CD4-positive, alpha-beta memory T cell (primary cell): ENCODE measurements around the gene TBC1D25. TPM values are rescaled to one million over a fixed set of nuclear protein-coding genes. Genes with fewer than 3 reads are reported as not detected.
A peak's percentile ranks its signal among the peaks of the same experiment; 100 is the strongest.

Experiments
- CTCF ChIA-PET: fragments of 350-600 bp; sonication (Branson Sonifier 250); formaldehyde crosslinking; loops from one replicate; lab custom pipeline; 2021; ENCODE audit warnings: inconsistent platforms; ENCODE audit not compliant: partially characterized antibody; lab: Charles Lee
- POLR2A ChIA-PET: fragments of 350-600 bp; sonication (Branson Sonifier 250); formaldehyde crosslinking; loops from one replicate; lab custom pipeline; 2021; ENCODE audit not compliant: partially characterized antibody; lab: Charles Lee
- DNase-seq, 5 donors: peaks; one replicate each; pipeline versions ENCODE4 v3.0.0 to v3.0.0-alpha.2; 2020 to 2022; ENCODE audit warnings: mixed read lengths in 1 of 5
- H3K27ac ChIP-seq: one replicate; pipeline ENCODE4 v1.7.0; 2013; ENCODE audit warnings: low read depth, low read length
- H3K27me3 ChIP-seq: 2 replicates; pipeline ENCODE4 v1.7.0; 2013; ENCODE audit warnings: mild to moderate bottlenecking, low read length, moderate library complexity; ENCODE audit not compliant: insufficient read depth
- H3K36me3 ChIP-seq: 2 replicates; pipeline ENCODE4 v1.7.0; 2013; ENCODE audit warnings: mild to moderate bottlenecking, low read length, moderate library complexity; ENCODE audit not compliant: insufficient read depth
- H3K4me1 ChIP-seq: 2 replicates; pipeline ENCODE4 v1.7.0; 2013; ENCODE audit warnings: mild to moderate bottlenecking, low read length, moderate library complexity; ENCODE audit not compliant: insufficient read depth
- H3K4me3 ChIP-seq, 2 donors: one replicate each; pipeline ENCODE4 v1.7.0; 2013; ENCODE audit warnings: low read length in 2 of 2, mild to moderate bottlenecking in 1 of 2
- H3K9me3 ChIP-seq, 2 donors: one replicate each; pipeline ENCODE4 v1.7.0; 2013; ENCODE audit warnings: low read length in 2 of 2, control low read depth in 1 of 2; ENCODE audit not compliant: control insufficient read depth in 1 of 2
- H3K27ac Mint-ChIP-seq, 7 donors: one replicate each; pipeline ENCODE4 v1.8.0; 2020 to 2021; ENCODE audit warnings: mixed read lengths in 7 of 7, mild to moderate bottlenecking in 6 of 7, inconsistent platforms in 3 of 7, moderate library complexity in 3 of 7
- H3K27me3 Mint-ChIP-seq, 2 donors: one replicate each; pipeline ENCODE4 v1.8.0; 2020 to 2021; ENCODE audit warnings: mixed read lengths in 2 of 2
- H3K36me3 Mint-ChIP-seq, 2 donors: one replicate each; pipeline ENCODE4 v1.8.0; 2020 to 2021; ENCODE audit warnings: mixed read lengths in 2 of 2, inconsistent platforms in 1 of 2, mild to moderate bottlenecking in 1 of 2
- H3K4me1 Mint-ChIP-seq, 4 donors: one replicate each; pipeline ENCODE4 v1.8.0; 2020 to 2021; ENCODE audit warnings: mixed read lengths in 4 of 4, mild to moderate bottlenecking in 1 of 4
- H3K4me3 Mint-ChIP-seq, 8 donors: one replicate each; pipeline ENCODE4 v1.8.0; 2020 to 2021; ENCODE audit warnings: mixed read lengths in 8 of 8, mild to moderate bottlenecking in 7 of 8, moderate library complexity in 6 of 8, inconsistent platforms in 3 of 8
- H3K9me3 Mint-ChIP-seq, 8 donors: one replicate each; pipeline ENCODE4 v1.8.0; 2020 to 2021; ENCODE audit warnings: mixed read lengths in 8 of 8, mild to moderate bottlenecking in 5 of 8, inconsistent platforms in 3 of 8, moderate library complexity in 1 of 8
- intact Hi-C: fragments of 100-400 bp; cut with micrococcal nuclease; formaldehyde crosslinking; loops from one replicate; pipeline ENCODE4 v1.15.1; 2023
- polyA plus RNA-seq, 2 donors: library from polyadenylated mRNA; unstranded; fragments of 300-500 nt; fragmentation: Illumina TruSeq; gene quantifications; one replicate each; pipeline ENCODE4 v1.2.3, GENCODE V29; 2021
- total RNA-seq, 2 experiments: library from RNA; stranded (reverse); gene quantifications; one replicate each; pipeline ENCODE4 v1.2.3, GENCODE V29; 2021

TBC1D25 gene
- total and polyA plus RNA-seq, 4 experiments from 2014 or later: 18.6 to 24.5 (median 22.0) TPM

GRCh38 chrX:48580662-48581061, 41.1 kb downstream of the TBC1D25 start:
- Histone ChIP-seq H3K27me3 (no peaks in the 10 kb centered on the region), H3K4me3 (no peak overlapping the region), H3K4me1 (peaks cover 9% of the 10 kb centered on the region), H3K36me3 (peaks cover 29% of the 10 kb centered on the region), H3K27ac (no peak overlapping the region), H3K9me3 (no peaks in the 10 kb centered on the region)
- Mint-ChIP-seq H3K36me3 (peaks cover 12 to 35% of the 10 kb centered on the region in 2 donors), H3K9me3 (peaks cover 0 to 3% (median 0%) of the 10 kb centered on the region in 8 donors), H3K27me3 (no peaks in the 10 kb centered on the region), H3K4me1 (peaks cover 2 to 18% (median 8%) of the 10 kb centered on the region in 4 donors), H3K27ac (no peak overlapping the region), H3K4me3 (no peak overlapping the region)
- DNase-seq: no peak
- CTCF ChIA-PET: no interaction called here
- intact Hi-C loops: no loop called here
- POLR2A ChIA-PET: no interaction called here

GRCh38 chrX:48584698-48585097, 45.2 kb downstream of the TBC1D25 start:
- H3K27me3 Mint-ChIP-seq: no peaks in the 10 kb centered on the region
- CTCF ChIA-PET: no interaction called here
- Histone ChIP-seq H3K27ac (no peak overlapping the region), H3K36me3 (no peaks in the 10 kb centered on the region), H3K9me3 (no peaks in the 10 kb centered on the region), H3K4me3 (no peak overlapping the region), H3K27me3 (no peaks in the 10 kb centered on the region), H3K4me1 (no peaks in the 10 kb centered on the region)
- no peak overlapping the region for H3K4me3 Mint-ChIP-seq
- POLR2A ChIA-PET: no interaction called here
- H3K27ac Mint-ChIP-seq: no peak overlapping the region
- intact Hi-C loops: no loop called here
- H3K9me3 Mint-ChIP-seq: no peaks in the 10 kb centered on the region
- no peak for DNase-seq
- peaks cover 0 to 4% (median 2%) of the 10 kb centered on the region in 4 donors for H3K4me1 Mint-ChIP-seq
- H3K36me3 Mint-ChIP-seq: peaks cover 0 to 3% of the 10 kb centered on the region in 2 donors

- H3K4me3 Mint-ChIP-seq: no peak overlapping the region
- Histone ChIP-seq H3K36me3 (no peaks in the 10 kb centered on the region), H3K27ac (no peak overlapping the region), H3K27me3 (no peaks in the 10 kb centered on the region), H3K4me1 (no peaks in the 10 kb centered on the region), H3K9me3 (no peaks in the 10 kb centered on the region), H3K4me3 (no peak overlapping the region)
- intact Hi-C loops: no loop called here
- H3K9me3 Mint-ChIP-seq: no peaks in the 10 kb centered on the region
- no peak overlapping the region for H3K27ac Mint-ChIP-seq
- ChIA-PET POLR2A (interaction anchor here (0.9 to 1.3 kb wide), 2 partner anchors 10 to 15 kb away, joined by 3 to 5 read pairs; no protein-coding TSS in a partner anchor), CTCF (no interaction called here)
- H3K4me1 Mint-ChIP-seq: no peaks in the 10 kb centered on the region
- no peaks in the 10 kb centered on the region for H3K36me3 Mint-ChIP-seq
- no peaks in the 10 kb centered on the region for H3K27me3 Mint-ChIP-seq
- DNase-seq: no peak
These were observed 50.1 kb downstream of the TBC1D25 start for GRCh38 chrX:48589482-48590162.

GRCh38 chrX:48590203-48591103, 50.9 kb downstream of the TBC1D25 start:
- intact Hi-C loops: no loop called here
- Mint-ChIP-seq H3K36me3 (no peaks in the 10 kb centered on the region), H3K4me3 (no peak overlapping the region), H3K27ac (peak overlapping the region in 1 of 7 donors; percentile 75), H3K9me3 (no peaks in the 10 kb centered on the region), H3K27me3 (no peaks in the 10 kb centered on the region), H3K4me1 (no peaks in the 10 kb centered on the region)
- no peak overlapping the region for H3K27ac ChIP-seq
- H3K36me3 ChIP-seq: no peaks in the 10 kb centered on the region
- DNase-seq: no peak
- H3K9me3 ChIP-seq: no peaks in the 10 kb centered on the region
- no peaks in the 10 kb centered on the region for H3K4me1 ChIP-seq
- ChIA-PET CTCF (no interaction called here), POLR2A (interaction anchor here (1.3 to 1.4 kb wide), 2 partner anchors 11 to 16 kb away, joined by 5 read pairs; partner anchors contain the start of gene RBM3)
- H3K27me3 ChIP-seq: no peaks in the 10 kb centered on the region
- no peak overlapping the region for H3K4me3 ChIP-seq

GRCh38 chrX:48591255-48591791, 51.8 kb downstream of the TBC1D25 start:
- no peaks in the 10 kb centered on the region for H3K4me1 Mint-ChIP-seq
- no peaks in the 10 kb centered on the region for H3K9me3 ChIP-seq
- no peaks in the 10 kb centered on the region for H3K27me3 Mint-ChIP-seq
- H3K4me1 ChIP-seq: no peaks in the 10 kb centered on the region
- H3K27ac Mint-ChIP-seq: no peak overlapping the region
- H3K36me3 Mint-ChIP-seq: no peaks in the 10 kb centered on the region
- no peaks in the 10 kb centered on the region for H3K27me3 ChIP-seq
- H3K9me3 Mint-ChIP-seq: no peaks in the 10 kb centered on the region
- POLR2A ChIA-PET: interaction anchor here (1.4 kb wide), 1 partner anchor 17 kb away, joined by 5 read pairs; the partner anchor contains the start of gene RBM3
- CTCF ChIA-PET: no interaction called here
- H3K27ac ChIP-seq: no peak overlapping the region
- H3K4me3 ChIP-seq: no peak overlapping the region
- no peak for DNase-seq
- intact Hi-C loops: no loop called here
- no peaks in the 10 kb centered on the region for H3K36me3 ChIP-seq
- no peak overlapping the region for H3K4me3 Mint-ChIP-seq

GRCh38 chrX:48592971-48593370, 53.5 kb downstream of the TBC1D25 start:
- Mint-ChIP-seq H3K4me3 (no peak overlapping the region), H3K27ac (no peak overlapping the region), H3K9me3 (peaks cover 0 to under 1% (median 0%) of the 10 kb centered on the region in 8 donors), H3K36me3 (peaks cover 0 to 8% of the 10 kb centered on the region in 2 donors), H3K4me1 (peaks cover 3 to 10% (median 5%) of the 10 kb centered on the region in 4 donors), H3K27me3 (no peaks in the 10 kb centered on the region)
- ChIA-PET CTCF (no interaction called here), POLR2A (no interaction called here)
- no peak for DNase-seq
- Histone ChIP-seq H3K27ac (no peak overlapping the region), H3K27me3 (no peaks in the 10 kb centered on the region), H3K4me3 (no peak overlapping the region), H3K4me1 (peaks cover 4% of the 10 kb centered on the region), H3K9me3 (no peaks in the 10 kb centered on the region), H3K36me3 (no peaks in the 10 kb centered on the region)
- intact Hi-C loops: no loop called here

- Histone ChIP-seq H3K27ac (no peak overlapping the region), H3K9me3 (no peaks in the 10 kb centered on the region), H3K27me3 (no peaks in the 10 kb centered on the region), H3K4me1 (peaks cover 12% of the 10 kb centered on the region), H3K4me3 (no peak overlapping the region), H3K36me3 (peaks cover 5% of the 10 kb centered on the region)
- Mint-ChIP-seq H3K4me1 (peaks cover 7 to 17% (median 13%) of the 10 kb centered on the region in 4 donors), H3K9me3 (peaks cover 0 to 2% (median 0%) of the 10 kb centered on the region in 8 donors), H3K27me3 (no peaks in the 10 kb centered on the region), H3K4me3 (no peak overlapping the region), H3K36me3 (peaks cover 0 to 13% of the 10 kb centered on the region in 2 donors), H3K27ac (no peak overlapping the region)
- CTCF ChIA-PET: no interaction called here
- DNase-seq: no peak
- POLR2A ChIA-PET: interaction anchor here (2.6 kb wide), 1 partner anchor 22 kb away, joined by 15 read pairs; the partner anchor contains the start of gene RBM3
- intact Hi-C loops: no loop called here
These were observed 56.4 kb downstream of the TBC1D25 start for GRCh38 chrX:48595929-48596328.
